Measurements from ENCODE around the gene DNAH14.
"Not testable (repeated sequence)": the region's sequence is repeated elsewhere in the genome, so short reads cannot be mapped to it uniquely, and the experiment has no call there.

Gene DNAH14

GRCh38 chr1:225155555-225155954, 226.1 kb downstream of the DNAH14 start:
- no peak for TF ChIP-seq CTCF (IDR thresholded peaks at IDR 0.05; ENCODE audit: low read depth, low read length, missing control alignments)

GRCh38 chr1:225156254-225156653, 226.8 kb downstream of the DNAH14 start:
- no peak for TF ChIP-seq CTCF (IDR thresholded peaks at IDR 0.05; ENCODE audit: low read depth, low read length, missing control alignments)
- no peak overlapping the region for H3K4me3 ChIP-seq (ENCODE audit: low read depth, low read length)
- DNase-seq (ENCODE audit: low read depth), result no peak

More at GRCh38 chr1:225155555-225155954, 226.1 kb downstream of the DNAH14 start:
- no peak overlapping the region for H3K4me3 ChIP-seq (ENCODE audit: low read depth, low read length)
- DNase-seq (ENCODE audit: low read depth), result no peak

DNA sequence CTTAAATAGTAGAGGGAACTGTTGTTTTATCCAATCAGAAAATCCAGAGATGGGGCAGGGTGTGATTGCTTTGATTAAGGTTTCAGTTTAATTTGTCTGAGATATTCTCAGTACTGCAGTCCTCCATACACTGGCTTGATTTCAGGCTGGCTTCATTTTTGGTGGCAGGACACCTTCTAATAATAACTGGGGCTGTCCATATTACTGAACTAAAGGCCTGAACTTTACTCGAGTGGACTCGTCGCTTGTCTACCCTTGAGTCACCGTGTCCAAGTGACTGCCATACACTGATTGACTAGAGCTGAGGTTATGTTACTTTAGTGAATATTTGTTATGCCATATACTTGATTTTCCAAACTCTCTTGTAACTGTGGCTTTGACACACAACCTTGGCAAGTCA, 228.8 kb downstream of the DNAH14 start:
- no peak for TF ChIP-seq CTCF (IDR thresholded peaks at IDR 0.05; ENCODE audit: low read depth, low read length, missing control alignments)
- no peak overlapping the region for H3K4me3 ChIP-seq (ENCODE audit: low read depth, low read length)
- DNase-seq (ENCODE audit: low read depth), result no peak

- H3K4me3 ChIP-seq (ENCODE audit: low read depth, low read length), result no peak overlapping the region
- no peak for DNase-seq (ENCODE audit: low read depth)
- TF ChIP-seq CTCF (IDR thresholded peaks at IDR 0.05; ENCODE audit: low read depth, low read length, missing control alignments), result no peak
These were observed 230.3 kb downstream of the DNAH14 start for GRCh38 chr1:225159793-225160192.

DNA sequence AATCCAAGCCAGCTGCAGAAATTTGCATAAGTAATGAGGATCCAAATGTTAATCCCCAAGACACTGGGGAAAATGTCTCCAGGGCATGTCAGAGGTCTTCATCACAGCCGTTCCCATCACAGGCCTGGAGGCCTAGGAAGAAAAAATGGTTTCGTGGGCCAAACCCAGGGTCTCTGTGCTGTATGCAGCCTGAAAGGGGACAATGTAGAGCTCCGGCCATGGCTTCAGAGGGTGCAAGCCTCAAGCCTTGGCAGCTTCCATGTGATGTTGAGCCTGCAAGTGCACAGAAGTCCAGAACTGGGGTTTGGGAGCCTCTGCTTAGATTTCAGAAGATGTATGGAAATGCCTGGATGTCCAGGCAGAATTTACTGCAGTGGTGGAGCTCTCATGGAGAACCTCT, 247.9 kb downstream of the DNAH14 start:
- not testable (repeated sequence) for H3K4me3 ChIP-seq (ENCODE audit: low read depth, low read length); DNase-seq (ENCODE audit: low read depth)

- no peak for TF ChIP-seq CTCF (IDR thresholded peaks at IDR 0.05; ENCODE audit: low read depth, low read length, missing control alignments)
- no peak for DNase-seq (ENCODE audit: low read depth)
- no peak overlapping the region for H3K4me3 ChIP-seq (ENCODE audit: low read depth, low read length)
These were observed 250.2 kb downstream of the DNAH14 start for GRCh38 chr1:225179686-225180085.

- no peak for DNase-seq (ENCODE audit: low read depth)
- TF ChIP-seq CTCF (IDR thresholded peaks at IDR 0.05; ENCODE audit: low read depth, low read length, missing control alignments), result no peak
These were observed 253.2 kb downstream of the DNAH14 start for GRCh38 chr1:225182716-225183115.

More at GRCh38 chr1:225182716-225183115, 253.2 kb downstream of the DNAH14 start:
- H3K4me3 ChIP-seq (ENCODE audit: low read depth, low read length), result no peak overlapping the region

All from GM12864 (cell line).